Fibroblast of lung (primary cell): ENCODE measurements around the gene CAMTA1. TPM values are rescaled to one million over a fixed set of nuclear protein-coding genes. Genes with fewer than 3 reads are reported as not detected.

Source experiments
- DNase-seq, 2 donors: peaks; one replicate each; pipeline versions ENCODE4 v3.0.0 to v3.0.0-alpha.2; 2010; ENCODE audit warnings: low read depth in 2 of 2
- H2AFZ ChIP-seq: 2 replicates; pipeline ENCODE4 v1.5.1; 2012; ENCODE audit warnings: low read length, control low read depth, inconsistent platforms
- H3K27ac ChIP-seq: 2 replicates; pipeline ENCODE4 v1.5.1; 2011; ENCODE audit warnings: low read length, control low read depth; ENCODE audit not compliant: insufficient read depth
- H3K27me3 ChIP-seq: 2 replicates; pipeline ENCODE4 v1.5.1; 2011; ENCODE audit warnings: mild to moderate bottlenecking, low read length; ENCODE audit not compliant: control insufficient read depth, insufficient read depth
- H3K36me3 ChIP-seq: 2 replicates; pipeline ENCODE4 v1.5.1; 2011; ENCODE audit warnings: low read length; ENCODE audit not compliant: control insufficient read depth, insufficient read depth
- H3K4me1 ChIP-seq: 2 replicates; pipeline ENCODE4 v1.5.1; 2011; ENCODE audit warnings: low read length; ENCODE audit not compliant: control insufficient read depth, insufficient read depth; ENCODE audit errors: extremely low read depth
- H3K4me2 ChIP-seq: 2 replicates; pipeline ENCODE4 v1.5.1; 2011; ENCODE audit warnings: low read length, control low read depth; ENCODE audit not compliant: insufficient read depth; ENCODE audit errors: extremely low read depth
- H3K4me3 ChIP-seq, 4 experiments: fragments of 200-600 bp in 1 of 4; sonication (generic) in 1 of 4; replicated peaks in 1 of 4; 2 replicates each; pipeline ENCODE4 v1.5.1; 2011 to 2016; ENCODE audit warnings: low read length in 4 of 4, low read depth in 3 of 4, mild to moderate bottlenecking in 3 of 4, control low read depth in 2 of 4, inconsistent platforms in 1 of 4, mixed read lengths in 1 of 4; ENCODE audit not compliant: insufficient read depth in 1 of 4; ENCODE audit errors: control extremely low read depth in 1 of 4
- H3K79me2 ChIP-seq: 2 replicates; pipeline ENCODE4 v1.5.1; 2012; ENCODE audit warnings: mild to moderate bottlenecking, low read length, inconsistent platforms; ENCODE audit not compliant: control insufficient read depth, insufficient read depth
- H3K9ac ChIP-seq: 2 replicates; pipeline ENCODE4 v1.5.1; 2011; ENCODE audit warnings: mild to moderate bottlenecking, low read length, control low read depth; ENCODE audit not compliant: insufficient read depth
- H3K9me3 ChIP-seq: 2 replicates; pipeline ENCODE4 v1.5.1; 2012; ENCODE audit warnings: low read depth, low read length; ENCODE audit not compliant: control insufficient read depth, insufficient read depth
- H4K20me1 ChIP-seq: 2 replicates; pipeline ENCODE4 v1.5.1; 2011; ENCODE audit warnings: low read length; ENCODE audit not compliant: control insufficient read depth, insufficient read depth; ENCODE audit errors: extremely low read depth
- CTCF ChIP-seq, 2 donors: IDR thresholded peaks in 1 of 2; conservative IDR thresholded peaks in 1 of 2; 1 replicate in 1 of 2; 2 replicates in 1 of 2; pipeline ENCODE4 v1.5.1; 2011 to 2012; ENCODE audit warnings: low read length in 2 of 2, control low read depth in 1 of 2, inconsistent platforms in 1 of 2, low read depth in 1 of 2, mild to moderate bottlenecking in 1 of 2
- EZH2 ChIP-seq: IDR thresholded peaks from 2 replicates; pipeline ENCODE4 v1.5.1; 2012; ENCODE audit warnings: low read length, control low read depth, mild to moderate bottlenecking; ENCODE audit errors: missing control alignments
- polyA plus RNA-seq, 2 donors: library from polyadenylated mRNA; depleted of rRNA in 1 of 2; stranded (reverse) in 1 of 2; unstranded in 1 of 2; fragments of >200 nt; gene quantifications; 2 replicates each; pipeline ENCODE4 v1.2.1, GENCODE V29; 2011 to 2012; ENCODE audit warnings: missing spikeins in 1 of 2
- total RNA-seq: library from RNA; depleted of rRNA; stranded (reverse); fragments of >200 nt; gene quantifications from 2 replicates; pipeline ENCODE4 v1.2.1, GENCODE V29; 2014

Gene CAMTA1
- total and polyA plus RNA-seq, 2 donors (not counting 1 experiment from before 2014, with no cell fraction given): 47.6 to 86.0 TPM

GRCh38 chr1:6854166-6854565, 68.9 kb downstream of the CAMTA1 start:
- no peak for DNase-seq
- no peaks in the 10 kb centered on the region for H4K20me1 ChIP-seq
- no peaks in the 10 kb centered on the region for H3K79me2 ChIP-seq
- H3K9me3 ChIP-seq: no peaks in the 10 kb centered on the region
- no peaks in the 10 kb centered on the region for H3K36me3 ChIP-seq
- no peak overlapping the region for H3K4me3 ChIP-seq
- no peak overlapping the region for H3K4me2 ChIP-seq
- no peak for TF ChIP-seq CTCF (conservative IDR thresholded peaks at IDR 0.05 in 1 of 2, IDR thresholded peaks at IDR 0.05 in 1 of 2; ENCODE audit: low read depth in 1 of 2, low read length in 2 of 2)
- peaks cover 1% of the 10 kb centered on the region for H3K4me1 ChIP-seq
- no peak overlapping the region for H3K9ac ChIP-seq
- no peak overlapping the region for H2AFZ ChIP-seq
- H3K27ac ChIP-seq: no peak overlapping the region
- no peaks in the 10 kb centered on the region for H3K27me3 ChIP-seq

GRCh38 chr1:6857831-6858230, 72.6 kb downstream of the CAMTA1 start:
- Histone ChIP-seq H2AFZ (no peak overlapping the region), H3K4me1 (peaks cover 6% of the 10 kb centered on the region)

GRCh38 chr1:6858596-6858995, 73.3 kb downstream of the CAMTA1 start:
- H3K4me1 ChIP-seq: peaks cover 6% of the 10 kb centered on the region
- no peak overlapping the region for H3K4me3 ChIP-seq
- peaks cover 2% of the 10 kb centered on the region for H3K79me2 ChIP-seq
- H3K27me3 ChIP-seq: no peaks in the 10 kb centered on the region
- TF ChIP-seq CTCF (conservative IDR thresholded peaks at IDR 0.05 in 1 of 2, IDR thresholded peaks at IDR 0.05 in 1 of 2; ENCODE audit: low read depth in 1 of 2, low read length in 2 of 2) (no peak), EZH2 (no peak)
- H3K9ac ChIP-seq: no peak overlapping the region
- no peaks in the 10 kb centered on the region for H3K9me3 ChIP-seq
- H2AFZ ChIP-seq: no peak overlapping the region
- DNase-seq: no peak
- H3K27ac ChIP-seq: no peak overlapping the region
- H3K36me3 ChIP-seq: no peaks in the 10 kb centered on the region
- H3K4me2 ChIP-seq: no peak overlapping the region
- H4K20me1 ChIP-seq: no peaks in the 10 kb centered on the region

More at GRCh38 chr1:6857831-6858230, 72.6 kb downstream of the CAMTA1 start:
- H3K27ac ChIP-seq: no peak overlapping the region
- H3K9ac ChIP-seq: no peak overlapping the region
- H3K9me3 ChIP-seq: no peaks in the 10 kb centered on the region
- H3K36me3 ChIP-seq: no peaks in the 10 kb centered on the region
- H3K79me2 ChIP-seq: peaks cover 2% of the 10 kb centered on the region
- H3K4me2 ChIP-seq: no peak overlapping the region
- no peaks in the 10 kb centered on the region for H3K27me3 ChIP-seq
- no peaks in the 10 kb centered on the region for H4K20me1 ChIP-seq
- H3K4me3 ChIP-seq: no peak overlapping the region
- no peak for TF ChIP-seq EZH2
- no peak for TF ChIP-seq CTCF (conservative IDR thresholded peaks at IDR 0.05 in 1 of 2, IDR thresholded peaks at IDR 0.05 in 1 of 2; ENCODE audit: low read depth in 1 of 2, low read length in 2 of 2)
- DNase-seq: no peak
